AG10803 (cell line): Measurements from ENCODE around the gene STARD3.

Source experiments
- DNase-seq: peaks from one replicate; pipeline ENCODE4 v3.0.0; 2010; ENCODE audit warnings: low read depth
- H3K4me3 ChIP-seq: 2 replicates; pipeline ENCODE4 v1.5.1; 2011; ENCODE audit warnings: mild to moderate bottlenecking, low read length, control low read depth
- TF ChIP-seq, protein P1 (sequence below): conservative IDR thresholded peaks from 2 replicates; pipeline ENCODE4 v1.5.1; 2011; ENCODE audit warnings: mild to moderate bottlenecking, low read length, control low read depth, inconsistent platforms

The STARD3 gene

DNA sequence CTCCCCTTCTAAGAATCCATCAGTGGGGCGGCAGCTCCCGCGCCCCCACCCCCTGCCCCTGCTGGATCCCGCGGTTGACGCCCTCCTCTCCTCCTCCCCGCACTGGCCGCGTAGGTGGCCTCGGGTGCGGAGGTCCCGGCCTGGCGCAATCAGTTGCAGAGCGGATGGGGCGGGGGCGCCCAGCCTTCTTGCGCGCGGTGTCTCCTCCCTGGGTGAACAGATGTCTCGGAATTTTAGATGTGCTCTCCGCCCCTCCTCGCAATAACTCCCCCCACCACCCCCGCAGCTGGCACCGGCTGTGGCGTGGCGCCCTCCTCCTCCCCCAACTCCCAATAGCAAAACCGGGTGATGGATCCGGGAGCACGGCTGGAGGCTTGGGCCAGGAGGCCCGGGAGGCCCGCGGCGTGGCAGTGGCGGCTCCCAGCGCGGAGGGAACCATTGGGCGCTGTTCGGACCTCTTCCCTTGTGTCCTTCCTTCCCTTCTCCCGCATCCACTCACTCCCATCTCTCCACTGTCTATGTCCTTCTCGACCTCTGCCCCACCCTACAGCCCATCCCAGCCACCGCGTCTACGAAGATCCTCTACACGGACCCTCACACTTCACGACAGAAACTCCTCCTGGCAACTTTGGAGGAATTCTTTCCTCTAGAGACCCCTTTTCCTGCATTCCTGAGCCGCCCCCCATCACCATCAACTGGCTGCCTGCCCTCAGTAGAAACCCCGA is 40.2 kb upstream of the STARD3 start:
- no peak for DNase-seq
- TF ChIP-seq, protein P1, sequence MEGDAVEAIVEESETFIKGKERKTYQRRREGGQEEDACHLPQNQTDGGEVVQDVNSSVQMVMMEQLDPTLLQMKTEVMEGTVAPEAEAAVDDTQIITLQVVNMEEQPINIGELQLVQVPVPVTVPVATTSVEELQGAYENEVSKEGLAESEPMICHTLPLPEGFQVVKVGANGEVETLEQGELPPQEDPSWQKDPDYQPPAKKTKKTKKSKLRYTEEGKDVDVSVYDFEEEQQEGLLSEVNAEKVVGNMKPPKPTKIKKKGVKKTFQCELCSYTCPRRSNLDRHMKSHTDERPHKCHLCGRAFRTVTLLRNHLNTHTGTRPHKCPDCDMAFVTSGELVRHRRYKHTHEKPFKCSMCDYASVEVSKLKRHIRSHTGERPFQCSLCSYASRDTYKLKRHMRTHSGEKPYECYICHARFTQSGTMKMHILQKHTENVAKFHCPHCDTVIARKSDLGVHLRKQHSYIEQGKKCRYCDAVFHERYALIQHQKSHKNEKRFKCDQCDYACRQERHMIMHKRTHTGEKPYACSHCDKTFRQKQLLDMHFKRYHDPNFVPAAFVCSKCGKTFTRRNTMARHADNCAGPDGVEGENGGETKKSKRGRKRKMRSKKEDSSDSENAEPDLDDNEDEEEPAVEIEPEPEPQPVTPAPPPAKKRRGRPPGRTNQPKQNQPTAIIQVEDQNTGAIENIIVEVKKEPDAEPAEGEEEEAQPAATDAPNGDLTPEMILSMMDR: no peak
- no peak overlapping the region for H3K4me3 ChIP-seq

DNA sequence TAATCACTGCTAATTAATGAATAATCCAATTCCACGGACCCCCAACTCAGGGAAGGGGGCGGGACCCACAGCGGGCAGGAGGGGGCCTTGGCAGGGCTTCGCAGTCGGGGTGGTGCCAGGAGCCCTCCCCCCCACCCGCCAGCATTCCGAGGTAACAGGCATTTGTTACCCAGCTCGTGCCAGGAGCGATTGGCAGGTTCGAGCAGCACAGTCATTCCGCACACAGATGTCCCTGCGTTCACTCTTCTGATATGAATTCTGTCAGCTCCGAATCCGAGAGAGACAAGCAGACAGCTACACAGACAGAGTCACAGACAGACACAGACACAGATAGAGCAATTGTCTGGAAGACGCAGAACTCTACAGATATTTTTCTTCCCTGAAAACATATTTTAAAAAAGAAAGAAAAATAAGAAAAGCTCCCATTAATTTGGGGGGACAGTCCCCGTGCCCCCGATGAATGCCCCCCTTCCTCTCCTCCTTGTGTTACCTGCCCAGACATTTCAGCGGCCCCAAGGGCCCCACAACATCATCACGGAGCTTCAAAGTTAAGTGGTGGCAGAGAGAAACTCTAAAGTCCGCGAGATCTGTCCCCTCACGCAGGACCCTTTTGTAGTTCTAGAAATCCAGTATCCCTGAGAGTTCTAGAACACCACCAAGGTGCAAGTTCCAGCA is 39.4 kb upstream of the STARD3 start:
- TF ChIP-seq, protein P1: no peak
- no peak for DNase-seq
- no peak overlapping the region for H3K4me3 ChIP-seq

- TF ChIP-seq, protein P1: no peak
- no peak for DNase-seq
- no peak overlapping the region for H3K4me3 ChIP-seq
These were observed 38.9 kb upstream of the STARD3 start for GRCh38 chr17:39598047-39598481.

DNA sequence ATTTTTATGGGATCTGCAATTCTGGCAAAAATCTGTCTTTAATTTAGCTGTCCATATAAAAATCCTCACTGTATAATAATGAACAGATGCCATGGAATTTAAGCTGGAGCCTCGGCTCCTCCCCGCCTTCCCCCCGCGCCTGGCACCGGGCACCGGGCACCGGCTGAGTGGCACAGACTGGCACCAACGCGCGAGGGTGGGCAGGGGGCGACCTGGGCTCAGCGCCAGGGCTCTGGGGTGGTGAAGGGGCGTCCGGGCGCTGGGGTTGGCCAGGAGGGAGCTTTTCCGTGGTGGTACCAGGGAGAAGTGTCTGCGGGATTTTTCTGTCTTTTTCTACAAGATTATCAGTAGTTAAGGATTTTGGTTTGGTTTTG is 38.3 kb upstream of the STARD3 start:
- DNase-seq: no peak
- TF ChIP-seq, protein P1: no peak
- H3K4me3 ChIP-seq: no peak overlapping the region

DNA sequence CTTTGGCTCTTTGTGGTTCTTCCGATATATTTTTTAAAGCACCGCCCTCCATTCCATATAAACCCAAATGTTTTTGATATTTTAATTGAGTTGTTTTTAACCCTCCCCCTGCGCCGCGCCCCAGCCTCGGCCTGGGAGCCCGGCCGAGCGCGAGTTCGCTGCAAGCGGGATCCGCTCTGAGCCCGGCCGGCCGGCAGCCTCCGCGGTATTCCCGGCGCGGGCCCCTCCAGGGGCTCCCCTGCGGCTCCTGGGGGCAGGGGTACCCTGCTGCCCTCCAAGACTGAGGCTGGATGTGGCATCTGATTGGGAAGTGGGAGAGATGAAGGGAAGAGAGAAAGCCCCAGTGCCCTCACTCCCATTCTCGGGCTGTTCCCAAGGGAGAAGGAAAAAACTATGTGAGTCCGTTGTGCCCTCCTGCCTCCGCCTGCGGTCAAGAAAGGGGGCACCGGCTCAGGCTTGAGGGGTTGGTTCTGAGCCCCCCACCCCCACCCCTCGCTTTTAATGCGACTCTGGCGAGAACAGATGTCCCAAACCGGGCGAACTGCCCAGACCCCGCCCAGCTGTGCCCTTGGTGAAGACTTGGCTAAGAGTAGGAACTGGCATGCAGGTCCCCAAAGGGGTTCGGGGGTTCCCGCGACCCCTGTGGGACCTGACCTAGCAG is 37.8 kb upstream of the STARD3 start:
- H3K4me3 ChIP-seq: no peak overlapping the region
- TF ChIP-seq, protein P1: no peak
- no peak for DNase-seq

DNA sequence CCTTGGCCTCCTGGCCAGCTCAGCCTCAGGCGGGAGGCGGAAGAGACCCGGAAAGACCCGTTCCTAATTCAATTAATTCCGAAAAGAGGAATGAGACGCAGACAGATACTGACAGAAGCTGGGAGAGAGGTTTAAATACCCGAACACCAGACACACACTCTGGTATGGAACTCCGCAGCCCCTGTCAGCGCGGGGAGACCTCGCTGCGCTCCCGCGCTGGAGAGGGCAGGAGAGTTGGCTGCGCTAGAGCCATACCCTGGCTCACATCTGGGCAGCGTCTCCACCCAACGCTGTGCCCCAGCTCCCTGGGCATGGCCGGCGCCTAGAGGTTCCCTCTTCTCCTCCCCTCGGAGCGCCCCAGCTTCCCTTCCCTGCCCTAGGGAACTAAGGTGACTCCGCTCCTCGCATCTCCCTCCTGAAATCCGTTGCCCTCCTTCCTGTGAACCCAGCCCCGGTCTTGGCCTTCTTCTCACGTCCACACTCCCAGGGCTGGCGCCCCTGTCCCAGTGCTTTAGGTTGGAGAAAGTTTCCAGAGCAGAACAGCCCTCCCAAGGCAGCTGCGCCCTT is 37.2 kb upstream of the STARD3 start:
- no peak overlapping the region for H3K4me3 ChIP-seq
- TF ChIP-seq, protein P1: no peak
- no peak for DNase-seq
